BJ (cell line): ENCODE data around the gene BEX1. TPM values are rescaled to one million over a fixed set of nuclear protein-coding genes. Genes with fewer than 3 reads are reported as not detected.
A peak's percentile ranks its signal among the peaks of the same experiment; 100 is the strongest.

Experiments
- CTCF ChIA-PET: fragments of 350-600 bp; formaldehyde crosslinking; extraction: SDS; loops from one replicate; lab custom pipeline; 2021; ENCODE audit warnings: antibody characterized with exemption, inconsistent platforms; lab: Yijun Ruan, JAX
- POLR2A ChIA-PET: fragments of 300-600 bp; sonication (Branson Sonifier 250); formaldehyde crosslinking; extraction: SDS; loops from one replicate; lab custom pipeline; 2021; ENCODE audit warnings: antibody characterized with exemption; lab: Charles Lee
- DNase-seq: peaks from one replicate; pipeline ENCODE4 v3.0.0-alpha.2; 2011; ENCODE audit warnings: low read depth
- H3K27me3 ChIP-seq: 2 replicates; pipeline ENCODE4 v1.6.0; 2011; ENCODE audit warnings: low read length; ENCODE audit not compliant: control insufficient read depth, insufficient read depth
- H3K36me3 ChIP-seq: 2 replicates; pipeline ENCODE4 v1.5.1; 2011; ENCODE audit warnings: low read length; ENCODE audit not compliant: control insufficient read depth, insufficient read depth
- H3K4me3 ChIP-seq: 2 replicates; pipeline ENCODE4 v1.5.1; 2011; ENCODE audit warnings: low read depth, mild to moderate bottlenecking, control low read depth, low read length
- CTCF ChIP-seq: IDR thresholded peaks from 2 replicates; pipeline ENCODE4 v1.5.1; 2011; ENCODE audit warnings: low read depth, mild to moderate bottlenecking, control low read depth, inconsistent platforms, low read length, moderate library complexity; ENCODE audit not compliant: insufficient read depth
- polyA plus RNA-seq: library from polyadenylated mRNA; depleted of rRNA; stranded (reverse); fragments of >200 nt; gene quantifications from 2 replicates; pipeline ENCODE4 v1.2.3, GENCODE V29; 2011

Gene BEX1
- polyA plus RNA-seq, 1 experiment = 23.9 TPM

- ChIA-PET POLR2A (no interaction called here), CTCF (no interaction called here)
- no peak for TF ChIP-seq CTCF
- Histone ChIP-seq H3K4me3 (no peak overlapping the region), H3K27me3 (no peaks in the 10 kb centered on the region), H3K36me3 (no peaks in the 10 kb centered on the region)
- no peak for DNase-seq
These were observed 9.5 kb upstream of the BEX1 start for GRCh38 chrX:103073467-103073866.

GRCh38 chrX:103066606-103067005 lies 2.6 kb upstream of the BEX1 start:
- H3K27me3 ChIP-seq = no peaks in the 10 kb centered on the region
- H3K36me3 ChIP-seq = no peaks in the 10 kb centered on the region
- H3K4me3 ChIP-seq = no peak overlapping the region
- ChIA-PET CTCF (no interaction called here), POLR2A (no interaction called here)
- no peak for DNase-seq
- no peak for TF ChIP-seq CTCF

- no peak for TF ChIP-seq CTCF
- Histone ChIP-seq H3K4me3 (peak overlapping the region; percentile 40), H3K36me3 (no peaks in the 10 kb centered on the region), H3K27me3 (no peaks in the 10 kb centered on the region)
- ChIA-PET CTCF (no interaction called here), POLR2A (no interaction called here)
- no peak for DNase-seq
These were observed 653 bp downstream of the BEX1 start for GRCh38 chrX:103063191-103063845.

- POLR2A ChIA-PET = no interaction called here
- CTCF ChIA-PET = interaction anchor here (0.6 kb wide), 1 partner anchor 105 kb away, joined by 4 read pairs; no protein-coding TSS in a partner anchor
- Histone ChIP-seq H3K27me3 (no peaks in the 10 kb centered on the region), H3K36me3 (no peaks in the 10 kb centered on the region), H3K4me3 (no peak overlapping the region)
- TF ChIP-seq CTCF = no peak
- DNase-seq = no peak
These were observed 2.5 kb downstream of the BEX1 start for GRCh38 chrX:103061486-103061885.

- CTCF ChIA-PET = interaction anchor here (0.6 kb wide), 1 partner anchor 100 kb away, joined by 3 read pairs; no protein-coding TSS in a partner anchor
- Histone ChIP-seq H3K36me3 (no peaks in the 10 kb centered on the region), H3K4me3 (no peak overlapping the region), H3K27me3 (no peaks in the 10 kb centered on the region)
- POLR2A ChIA-PET = no interaction called here
- TF ChIP-seq CTCF = no peak
- no peak for DNase-seq
These were observed 7.1 kb downstream of the BEX1 start for GRCh38 chrX:103056902-103057301.
